Lower leg skin (tissue), 3 donors: Measurements from ENCODE around the gene PAK5.

ENCODE experiments used
- CTCF ChIP-seq, 3 donors: fragments of 450-650 bp; IDR thresholded peaks; one replicate each; pipeline ENCODE4 v1.5.1; 2016; ENCODE audit warnings: antibody characterized with exemption in 3 of 3, mild to moderate bottlenecking in 3 of 3, moderate library complexity in 2 of 3
- POLR2A ChIP-seq, 2 donors: fragments of 450-650 bp; IDR thresholded peaks; one replicate each; pipeline ENCODE4 v1.6.1; 2016 to 2017; ENCODE audit warnings: antibody characterized with exemption in 2 of 2, mild to moderate bottlenecking in 1 of 2, moderate library complexity in 1 of 2

DNA sequence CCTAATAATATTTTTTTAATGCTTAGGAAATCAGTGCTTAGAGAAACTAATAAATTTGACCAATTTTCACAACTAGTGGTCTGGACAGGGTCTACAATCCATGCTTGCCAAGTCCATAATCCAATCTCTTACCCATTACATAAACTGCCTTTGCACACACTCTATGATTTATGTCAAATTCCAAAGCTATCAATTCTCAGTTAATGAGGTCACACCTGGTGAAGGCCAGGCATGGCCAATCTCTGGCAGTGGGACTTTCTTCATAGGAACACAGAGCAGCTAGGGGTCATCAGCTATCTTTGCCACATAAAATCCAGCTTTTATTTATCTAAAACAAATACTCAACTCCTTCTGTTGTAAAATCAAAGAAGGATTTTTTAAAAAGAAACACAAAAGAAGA is 21.2 kb downstream of the PAK5 start:
- TF ChIP-seq POLR2A (IDR thresholded peaks at IDR 0.05) (no peak), CTCF (IDR thresholded peaks at IDR 0.05) (no peak)
